HG02885 (cell line): ENCODE results near the gene GLT6D1.

Experiments
- ATAC-seq: cut with Tn5 transposase; IDR thresholded peaks from one replicate; pipeline ENCODE4 v1.9.1; 2021; ENCODE audit warnings: mild to moderate bottlenecking; ENCODE audit not compliant: unreplicated experiment, poor library complexity

GLT6D1 gene

DNA sequence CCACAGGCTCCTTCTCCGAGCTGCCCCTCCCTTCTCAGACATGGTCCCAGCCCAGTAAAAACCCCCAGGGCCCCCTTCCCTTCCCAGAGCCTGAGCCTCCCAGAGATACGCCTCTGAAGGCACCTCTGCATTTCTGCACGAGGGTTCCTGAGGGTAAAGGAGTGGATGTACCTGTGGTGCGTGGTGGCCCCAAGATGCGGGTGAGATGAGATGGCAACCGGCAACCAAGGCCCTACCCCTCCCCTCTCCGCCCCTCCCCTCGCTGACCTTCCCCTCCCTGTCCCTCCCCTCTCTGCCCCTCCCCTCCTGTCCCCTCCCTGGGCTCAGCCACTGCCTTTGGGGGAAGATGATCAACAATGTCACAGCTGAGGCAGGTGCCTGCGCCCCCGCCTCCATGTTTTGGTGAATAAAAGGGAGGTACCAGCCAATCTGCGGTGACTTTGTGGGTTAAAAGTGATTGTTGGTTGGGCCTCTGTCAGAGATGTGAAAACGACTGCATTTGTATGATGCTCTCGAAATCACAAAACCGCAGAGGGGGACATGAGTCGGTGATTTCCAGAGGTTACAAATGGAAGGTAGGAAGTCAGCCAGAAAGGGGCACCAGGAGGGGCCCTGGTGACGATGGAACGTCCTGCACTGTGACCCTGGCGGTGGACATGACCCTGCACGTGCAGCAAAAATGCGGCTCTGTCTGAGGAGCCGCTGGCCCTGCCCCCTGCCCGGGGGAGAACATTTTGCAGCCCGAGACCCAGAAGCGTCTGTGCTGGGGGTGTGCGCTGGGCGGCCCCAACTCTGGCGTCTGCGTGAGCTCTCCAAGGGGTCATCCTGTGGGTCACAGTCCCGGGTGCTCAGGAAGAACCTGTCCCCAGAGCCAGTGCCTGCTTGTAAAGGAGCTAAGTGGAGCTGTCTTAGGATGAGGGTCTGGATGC, 27.5 kb upstream of the GLT6D1 start:
- ATAC-seq: no peak

DNA sequence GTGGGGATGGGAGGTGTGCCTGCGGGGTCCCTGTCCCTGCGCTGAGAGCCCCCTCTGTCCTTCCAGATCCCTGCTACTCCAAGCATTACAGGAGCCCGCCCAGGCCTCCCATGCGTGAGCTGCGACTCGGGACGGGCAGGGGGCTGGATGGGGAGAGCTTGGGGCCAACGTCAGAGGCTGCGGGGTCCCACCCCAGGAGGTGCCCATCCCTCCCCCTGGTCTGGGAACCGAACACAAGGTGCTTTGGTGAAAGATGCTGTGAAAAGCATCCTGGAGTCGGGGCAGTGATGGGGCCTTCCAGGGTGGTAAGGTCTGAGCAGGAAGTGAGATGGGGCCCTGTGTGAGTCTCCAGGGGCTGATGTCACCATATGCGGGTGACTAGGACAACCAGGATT, 26.5 kb upstream of the GLT6D1 start:
- ATAC-seq: no peak

DNA sequence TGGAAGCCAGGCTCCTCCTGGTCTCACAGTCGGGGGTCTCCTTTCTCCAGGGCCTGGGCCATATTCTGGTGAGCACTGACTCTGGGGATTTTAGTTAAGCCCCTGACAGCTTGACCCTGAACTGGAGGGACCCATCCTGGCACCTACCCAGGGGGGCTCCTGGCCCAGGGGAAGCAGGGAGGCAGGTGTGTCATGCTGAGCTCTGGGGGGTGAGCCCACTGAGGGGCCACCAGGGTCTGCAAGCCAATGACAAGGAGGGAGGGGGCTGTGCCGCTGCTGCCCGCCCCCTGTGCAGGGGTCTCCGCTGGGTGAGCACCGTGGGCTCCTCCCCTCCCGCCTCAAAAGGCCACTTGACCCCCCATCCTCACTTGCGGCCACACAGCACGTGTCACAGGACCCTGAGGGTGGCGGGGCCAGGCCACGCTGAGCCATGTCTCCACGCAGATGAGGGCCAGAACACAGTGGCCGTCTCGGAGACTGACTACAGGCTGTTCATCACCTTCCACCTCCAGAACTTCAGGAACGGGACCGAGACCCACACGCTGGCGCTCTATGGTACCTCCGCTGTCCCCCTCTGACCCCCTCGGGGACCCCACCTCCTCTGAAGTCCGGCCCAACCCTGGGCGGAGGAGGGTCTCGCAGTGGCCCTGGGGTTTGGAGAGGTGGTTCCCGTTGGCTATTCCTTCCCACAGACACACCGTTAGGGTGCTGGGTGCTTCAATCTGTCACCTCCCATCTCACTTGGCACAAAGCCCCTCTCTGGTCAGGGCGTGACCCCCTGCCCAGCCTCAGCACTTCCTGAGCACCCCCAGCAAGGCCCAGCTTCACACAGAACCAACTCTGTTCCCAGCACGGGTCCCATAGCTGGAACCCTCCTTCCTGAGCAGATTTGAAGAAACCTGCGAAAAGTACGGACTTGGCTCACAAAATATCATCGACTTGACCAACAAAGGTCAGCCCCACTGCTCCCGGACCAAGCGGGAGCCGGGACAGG, 25.8 kb upstream of the GLT6D1 start:
- ATAC-seq: no peak

DNA sequence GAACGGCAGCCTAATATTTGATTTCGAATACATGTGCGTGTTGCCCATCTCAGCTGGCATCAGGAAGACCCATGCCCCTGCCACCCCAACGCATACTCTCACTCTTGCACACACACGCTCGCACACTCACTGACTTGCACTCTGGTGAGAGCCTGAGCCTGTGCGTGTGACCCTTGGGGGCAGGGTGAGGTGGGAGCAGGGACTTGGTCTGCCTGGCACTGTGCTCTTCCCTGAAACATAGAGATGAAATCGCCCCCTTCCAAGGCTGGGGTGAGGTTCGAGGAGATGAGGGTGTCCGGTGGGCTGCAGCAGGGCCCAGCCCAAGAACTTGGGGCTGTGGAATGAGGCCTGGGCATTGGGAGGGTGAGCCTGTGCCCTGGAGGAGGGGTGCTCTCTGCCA, 24.9 kb upstream of the GLT6D1 start:
- no peak for ATAC-seq

DNA sequence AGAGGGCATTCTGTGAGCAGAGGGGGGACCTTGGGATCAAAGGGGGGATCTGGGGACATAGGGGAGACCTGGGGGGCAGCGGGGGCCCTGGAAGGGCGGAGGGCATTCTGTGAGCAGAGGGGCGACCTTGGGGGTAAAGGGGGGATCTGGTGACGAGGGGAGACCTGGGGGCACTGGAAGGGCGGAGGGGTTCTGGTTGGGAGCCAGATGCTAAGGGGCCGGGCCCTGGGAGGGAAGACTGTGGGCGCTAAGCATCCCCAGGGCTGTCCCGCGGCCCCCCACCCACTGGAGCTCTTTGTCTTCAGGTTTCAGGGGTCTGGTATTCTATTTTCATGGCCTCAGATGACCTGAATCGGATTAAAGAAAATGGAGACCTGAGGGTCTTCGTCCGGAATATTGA, 24.5 kb upstream of the GLT6D1 start:
- no peak for ATAC-seq

DNA sequence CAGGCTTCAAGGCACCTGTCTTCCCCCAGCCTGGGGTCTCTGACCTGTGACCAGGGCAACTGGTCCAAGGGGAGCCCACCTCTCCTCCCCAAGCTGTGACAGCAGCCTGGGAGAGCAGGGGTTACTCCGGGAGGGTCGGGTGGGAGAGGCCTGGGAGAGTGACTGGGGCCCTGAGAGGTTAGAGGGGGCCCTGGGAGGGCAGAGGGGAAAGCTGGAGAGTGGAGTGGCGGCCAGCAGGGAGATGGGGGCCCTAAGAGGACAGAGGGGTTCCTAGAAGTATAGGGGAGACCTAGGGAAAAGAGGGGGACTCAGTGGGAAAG, 24.1 kb upstream of the GLT6D1 start:
- ATAC-seq: no peak

DNA sequence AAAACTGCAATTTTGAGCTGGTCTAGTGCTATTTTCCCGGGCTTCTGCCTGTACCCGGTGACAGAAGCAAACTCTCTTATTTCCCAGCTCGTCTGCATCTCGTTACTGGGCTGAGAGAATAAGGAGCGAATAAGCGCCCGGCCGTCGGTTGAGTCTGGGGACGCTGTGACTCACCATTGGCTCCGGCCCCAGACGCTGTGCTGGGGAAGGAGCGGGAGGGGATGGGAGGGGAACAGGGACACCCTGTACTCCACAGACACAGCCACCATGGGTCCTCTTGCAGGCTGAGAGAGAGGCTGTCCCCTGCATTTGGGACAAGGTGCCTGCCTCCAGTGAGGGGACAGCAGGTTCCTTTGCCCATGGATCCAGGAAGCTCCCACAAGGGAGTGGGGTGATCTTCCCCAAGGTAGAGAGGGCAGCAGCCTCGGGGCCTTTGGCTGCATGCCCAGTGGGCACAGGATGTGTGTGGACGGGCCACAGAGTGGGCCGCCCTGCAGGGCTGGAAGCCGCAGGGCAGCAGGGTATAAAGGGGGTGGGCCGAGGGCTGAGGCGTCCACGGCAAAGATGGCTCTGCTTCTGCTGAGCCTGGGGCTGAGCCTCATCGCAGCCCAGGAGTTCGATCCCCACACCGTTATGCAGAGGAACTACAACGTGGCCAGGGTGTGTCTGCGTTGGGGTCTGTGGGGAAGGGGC, 23.6 kb upstream of the GLT6D1 start, which contains the start of gene LCN9:
TSS of gene LCN9 (plus strand) at position 552 of the 693 bp plus-strand sequence. CDS start at position 565, 13 bp downstream.
- no peak for ATAC-seq

DNA sequence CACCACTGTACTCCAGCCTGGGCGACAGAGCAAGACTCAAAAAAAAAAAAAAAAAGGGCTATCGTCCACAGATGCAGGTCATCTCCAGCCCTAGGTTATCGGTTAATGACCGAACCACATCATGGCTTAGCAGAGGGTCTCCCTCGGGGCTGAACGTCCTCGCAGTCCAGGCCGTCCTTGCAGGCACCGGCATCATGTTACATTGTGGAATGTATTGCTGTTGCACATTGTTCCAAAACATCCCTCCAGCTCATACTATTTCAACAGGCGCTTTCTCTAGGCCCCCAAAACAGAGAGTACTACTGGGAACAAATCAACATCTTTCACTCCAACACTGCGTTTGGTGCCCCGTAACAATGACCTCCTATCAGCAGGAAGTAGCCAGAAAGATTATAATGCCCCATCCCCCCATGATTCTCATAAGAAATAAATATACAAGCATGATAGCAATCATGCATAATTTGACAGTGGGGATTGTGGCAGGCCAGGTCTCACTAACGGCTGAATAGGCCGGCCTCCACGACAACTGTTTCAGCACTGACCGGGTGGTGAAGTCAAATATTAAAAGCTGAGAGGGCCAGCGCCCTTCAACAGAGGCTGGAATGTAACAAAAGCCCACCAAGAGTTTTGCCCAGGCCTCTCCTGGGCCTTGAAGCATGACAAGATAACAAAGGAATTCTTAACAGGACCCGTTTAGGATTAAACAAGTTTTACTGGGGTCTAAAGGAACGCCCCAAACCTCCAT, 22.6 kb upstream of the GLT6D1 start:
- ATAC-seq: no peak

DNA sequence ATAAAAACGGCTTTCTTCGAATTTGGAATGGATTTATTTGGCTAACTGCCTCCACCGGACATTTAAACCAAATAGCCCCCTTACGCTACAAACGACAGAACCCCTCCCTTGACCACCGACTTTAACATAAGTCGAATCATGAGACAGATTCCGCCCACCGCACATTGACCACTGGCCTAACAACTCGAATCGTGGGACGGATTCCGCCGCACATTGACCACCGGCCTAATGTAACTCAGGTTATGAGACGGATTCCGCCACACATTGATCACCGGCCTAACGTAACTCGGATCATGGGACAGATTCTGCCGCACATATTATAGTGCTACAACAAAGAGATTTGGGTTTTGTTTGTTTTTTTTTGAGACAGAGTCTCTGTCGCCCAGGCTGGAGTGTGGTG, 21.1 kb upstream of the GLT6D1 start:
- no peak for ATAC-seq

DNA sequence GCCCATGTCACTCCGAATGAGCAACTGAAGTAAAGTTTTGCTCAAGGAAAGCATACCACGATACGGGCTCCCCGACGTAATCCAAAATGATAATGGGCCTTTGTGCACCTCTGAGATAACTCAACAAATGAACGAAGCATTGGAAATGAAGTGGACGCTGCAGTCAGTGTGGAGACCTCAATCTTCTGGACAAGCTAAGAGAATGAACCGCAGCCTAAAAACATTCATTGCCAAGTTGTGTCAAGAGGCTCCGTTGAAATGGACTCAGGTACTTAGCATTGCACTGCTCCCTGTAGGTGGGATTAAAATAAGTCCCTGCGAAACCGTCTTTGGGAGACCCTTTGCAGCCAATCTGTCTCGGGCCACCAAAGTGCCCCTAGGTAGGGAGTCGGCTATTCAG, 19.9 kb upstream of the GLT6D1 start:
- ATAC-seq: no peak

DNA sequence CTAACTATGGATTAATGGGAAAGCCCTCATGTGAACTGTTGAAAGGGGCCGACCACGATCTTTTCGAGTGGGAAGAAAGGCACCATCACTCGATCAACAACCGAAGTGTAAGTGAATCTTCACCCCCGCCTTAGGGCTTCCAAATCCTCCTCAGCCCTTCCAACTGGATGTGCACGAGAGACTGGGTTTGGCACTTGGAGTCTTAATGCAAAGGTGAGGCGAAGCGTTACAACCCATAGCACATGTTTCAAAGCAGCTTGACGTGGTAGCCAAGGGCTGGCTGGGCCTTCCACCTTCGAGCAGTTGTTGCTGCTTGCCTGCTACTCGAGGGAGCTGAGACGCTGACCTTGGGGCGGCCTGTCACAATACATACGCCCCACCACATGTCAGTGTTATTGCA, 18.1 kb upstream of the GLT6D1 start:
- no peak for ATAC-seq

DNA sequence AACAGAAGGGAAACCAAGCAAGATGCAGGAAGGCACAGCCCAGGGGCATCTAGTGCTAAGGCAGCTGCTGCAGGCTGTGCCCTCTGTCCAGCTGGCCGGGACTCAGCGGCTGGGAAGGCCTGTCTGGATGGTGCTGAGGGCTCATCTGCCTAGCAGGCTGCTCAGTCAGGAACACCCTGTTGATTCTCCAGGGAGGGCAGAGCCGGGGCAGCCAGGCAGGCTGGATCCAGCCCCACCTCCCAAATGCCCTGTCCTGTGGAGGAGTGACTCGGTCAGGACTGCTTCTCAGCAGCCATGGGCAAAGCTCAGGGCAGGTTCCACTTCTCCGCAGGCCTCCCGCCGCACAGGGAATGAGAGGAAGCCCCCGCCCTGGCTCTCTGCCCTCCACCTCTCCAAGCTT, 16.0 kb upstream of the GLT6D1 start:
- ATAC-seq: no peak

DNA sequence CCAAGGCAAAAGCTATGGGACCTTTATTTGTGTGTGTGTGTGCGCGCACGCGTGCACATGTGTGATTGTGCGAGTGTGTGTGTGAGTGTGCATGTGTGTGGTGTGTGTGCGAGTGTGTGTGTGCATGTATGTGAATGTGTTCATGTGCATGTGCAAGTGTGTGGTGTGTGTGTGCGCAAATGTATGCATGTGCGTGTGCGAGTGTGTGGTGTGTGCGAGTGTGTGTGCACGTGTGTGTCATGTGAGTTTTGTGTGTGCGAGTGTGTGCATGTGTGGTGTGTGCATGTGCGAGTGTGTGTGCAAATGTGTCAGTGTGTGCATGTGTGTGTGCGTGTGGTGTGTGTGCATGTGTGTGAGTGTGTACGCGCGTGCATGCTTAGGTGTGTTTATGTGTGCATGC, 11.1 kb upstream of the GLT6D1 start:
- no peak for ATAC-seq

DNA sequence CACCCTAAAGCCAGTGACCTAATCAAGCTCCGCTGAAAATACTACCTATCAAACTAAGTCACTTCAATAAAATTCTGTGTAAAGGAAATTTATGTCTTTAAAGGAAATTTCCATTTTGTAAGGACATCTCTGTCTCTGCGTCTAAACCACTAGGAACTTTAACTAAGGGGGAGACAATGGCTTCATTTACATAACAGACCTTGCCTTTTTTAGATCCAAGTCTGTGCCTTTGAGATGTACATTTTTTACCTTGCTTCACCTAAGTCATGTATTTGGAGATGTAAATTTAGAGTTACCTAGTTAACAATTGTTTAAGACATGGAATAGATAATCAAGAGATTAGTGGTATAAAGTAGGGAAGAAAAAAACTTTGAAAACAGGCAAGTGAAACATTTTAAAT, 10.2 kb upstream of the GLT6D1 start:
- ATAC-seq: no peak

DNA sequence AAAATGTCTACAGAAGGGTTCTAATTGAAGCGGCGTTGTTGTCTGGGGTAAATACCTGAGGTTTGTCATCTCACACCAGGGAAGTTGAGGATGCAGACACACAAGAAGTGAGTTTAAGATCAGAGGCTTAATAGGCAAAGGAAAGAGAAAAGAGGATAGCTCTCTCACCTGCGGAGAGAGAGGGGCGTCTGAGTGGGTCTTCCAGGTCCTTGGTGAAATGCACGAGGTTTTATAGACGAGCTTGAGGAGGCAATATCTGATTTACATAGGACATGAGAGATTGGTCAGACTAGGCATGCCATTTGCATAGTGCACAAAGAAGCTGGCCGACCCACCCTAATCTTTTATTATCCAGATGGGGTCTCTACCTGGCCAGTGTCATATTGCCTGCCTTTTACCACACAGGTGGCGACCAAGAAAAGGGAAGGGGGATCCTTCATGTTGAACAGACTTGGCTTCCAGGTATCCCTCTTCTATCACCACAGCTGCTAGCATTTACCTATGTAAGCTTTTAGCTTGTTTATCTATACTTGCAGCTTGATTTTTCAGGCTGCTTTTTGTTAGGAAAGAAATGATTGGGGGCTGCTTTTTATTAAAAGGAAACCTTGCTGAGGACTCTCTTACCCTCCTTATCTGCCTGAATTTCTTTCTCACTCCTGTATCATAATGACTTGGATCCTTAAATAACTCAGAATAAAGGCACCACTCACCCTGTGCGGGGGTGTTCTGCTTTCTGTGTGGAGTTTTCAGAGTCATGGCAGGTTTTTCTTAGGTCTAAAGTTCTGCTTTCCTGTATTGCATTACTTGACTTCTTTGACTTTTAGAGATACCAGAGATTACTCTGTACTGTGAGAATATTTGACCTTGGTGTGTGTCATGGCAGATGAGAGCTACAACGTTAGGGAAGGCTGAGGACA, 9.4 kb upstream of the GLT6D1 start:
- no peak for ATAC-seq

DNA sequence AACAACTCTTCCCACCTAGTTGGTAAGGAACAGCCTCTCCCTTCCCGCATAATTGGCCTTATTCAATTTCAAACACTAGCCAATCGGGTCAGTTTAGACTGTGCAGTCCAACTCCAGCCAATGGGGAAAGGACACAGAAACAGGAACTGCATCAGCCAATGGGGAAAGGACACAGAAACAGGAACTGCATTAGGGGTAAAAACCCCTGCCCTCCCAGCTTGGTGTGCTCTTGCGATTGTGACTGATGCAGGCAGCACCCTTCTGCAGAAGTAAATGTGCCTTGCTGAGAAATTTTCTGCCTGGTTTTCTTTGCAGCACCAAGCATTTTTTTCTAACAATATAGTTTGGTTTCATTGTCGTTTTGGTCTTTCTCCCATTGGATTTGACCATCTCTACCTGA, 8.5 kb upstream of the GLT6D1 start:
- no peak for ATAC-seq

DNA sequence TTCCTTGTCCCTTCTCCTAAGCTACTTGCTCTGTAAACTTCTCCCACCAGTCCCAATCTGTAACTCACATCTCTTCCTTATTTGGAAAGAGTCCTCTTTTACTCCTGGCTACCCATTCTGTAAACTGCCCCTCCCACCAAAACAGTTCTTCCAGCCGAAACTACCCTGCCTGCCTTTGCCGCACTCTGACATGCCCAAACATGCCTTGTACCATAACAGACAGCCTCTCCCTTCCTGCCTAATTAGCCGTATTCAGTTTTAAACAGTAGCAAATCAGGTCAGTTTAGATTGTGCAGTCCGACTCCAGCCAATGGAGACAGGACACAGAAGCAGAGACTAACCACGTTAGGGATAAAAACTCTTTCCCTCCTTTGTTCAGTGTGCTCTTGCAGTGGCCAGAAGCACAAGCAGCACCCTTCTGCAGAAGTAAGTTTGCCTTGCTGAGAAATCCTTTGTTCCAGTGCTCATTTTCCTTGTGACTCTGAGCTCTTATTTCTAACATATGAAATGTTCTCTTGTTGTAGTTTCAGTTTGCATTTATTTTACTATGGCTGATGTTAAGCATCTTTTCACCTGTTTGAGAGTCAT, 5.4 kb upstream of the GLT6D1 start:
- ATAC-seq: no peak

DNA sequence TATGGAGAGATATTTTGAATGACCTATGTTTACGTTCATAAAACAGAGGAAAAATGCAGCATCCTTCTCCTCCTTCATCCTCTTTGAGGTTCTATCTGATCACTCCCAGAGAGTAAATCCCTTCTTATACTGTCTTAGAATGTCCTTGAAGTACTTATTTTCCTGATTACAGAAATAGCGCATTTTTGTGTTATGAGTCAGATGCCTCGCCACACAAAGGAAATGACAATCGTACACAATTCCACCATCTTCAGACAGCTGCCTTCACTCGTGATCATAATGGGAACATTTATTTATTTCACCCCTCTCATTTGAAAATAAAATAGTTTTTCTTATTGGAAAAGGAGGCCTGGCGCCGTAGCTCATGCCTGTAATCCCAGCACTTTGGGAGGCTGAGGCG, 2.4 kb upstream of the GLT6D1 start:
- ATAC-seq: no peak

DNA sequence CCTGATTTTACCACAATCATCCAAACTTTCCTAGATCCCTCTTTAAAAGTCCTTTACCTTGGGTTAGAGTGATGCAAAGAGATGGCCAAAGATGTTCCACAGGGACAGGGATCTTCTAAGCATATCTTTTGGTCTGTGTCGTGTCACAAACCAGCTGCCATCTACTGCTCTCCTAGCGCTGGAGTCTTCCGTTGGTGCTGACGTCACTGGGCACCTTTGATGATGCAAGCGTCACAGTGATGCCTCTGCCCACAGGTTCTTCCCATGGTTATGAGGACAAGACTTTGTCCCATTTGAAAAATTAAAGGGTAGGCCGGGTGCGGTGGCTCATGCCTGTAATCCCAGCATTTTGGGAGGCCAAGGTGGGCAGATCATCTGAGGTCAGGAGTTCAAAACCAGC, 1.7 kb upstream of the GLT6D1 start:
- no peak for ATAC-seq
